K562 (cell line): ENCODE results near the gene CALM3. TPM values are rescaled to one million over a fixed set of nuclear protein-coding genes. Genes with fewer than 3 reads are reported as not detected.
"Not testable (repeated sequence)": the region's sequence is repeated elsewhere in the genome, so short reads cannot be mapped to it uniquely, and the experiment has no call there.

Experiments used
- ATAC-seq: fragments of 200-7000 bp; cut with Tn5 transposase; 3 replicates; pipeline ENCODE4 v1.9.1; 2020; ENCODE audit warnings: moderate library complexity
- BruUV-seq: library from RNA; stranded (reverse); fragments of 400-500 nt; replicated peaks from 2 replicates; lab custom pipeline; 2021; lab: Mats Ljungman, UMichigan
- CTCF ChIA-PET: fragments of 300-600 bp; formaldehyde crosslinking; extraction: SDS; loops from one replicate; lab custom pipeline; 2021; ENCODE audit warnings: low intra/inter-chr PET ratio; lab: Yijun Ruan, JAX
- POLR2A ChIA-PET: fragments of 300-600, 350-650 bp; sonication (Branson Sonifier 250); formaldehyde crosslinking; extraction: SDS; loops from one replicate; lab custom pipeline; 2021; ENCODE audit warnings: antibody characterized with exemption, inconsistent platforms; lab: Yijun Ruan, JAX
- DNase-seq, 4 experiments: peaks; one replicate each; pipeline versions ENCODE4 v3.0.0 to v3.0.0-alpha.2; 2011 to 2018; ENCODE audit warnings: low spot score in 3 of 4, mixed read lengths in 3 of 4; ENCODE audit errors: extremely low read depth in 1 of 4
- FAIRE-seq: peaks from 2 replicates; lab custom pipeline; 2011; peaks lifted over from hg19 to GRCh38; lab: Jason Lieb, UNC
- H2AFZ ChIP-seq: 2 replicates; pipeline ENCODE4 v1.6.0; 2011; ENCODE audit warnings: low read depth, low read length, control low read depth, inconsistent platforms
- H3K27ac ChIP-seq: fragments of 200-600 bp; 3 replicates; pipeline ENCODE4 v1.8.0; 2011; ENCODE audit warnings: low read depth, mild to moderate bottlenecking, control low read depth, inconsistent platforms, low read length, moderate library complexity, mixed read lengths; ENCODE audit errors: extremely low read depth
- H3K27me3 ChIP-seq, 2 experiments: fragments of 300-600 bp in 1 of 2; 2 replicates in 1 of 2; 3 replicates in 1 of 2; pipeline versions ENCODE4 v1.6.0 to v1.8.0; 2011; ENCODE audit warnings: inconsistent platforms in 2 of 2, low read length in 2 of 2, mild to moderate bottlenecking in 1 of 2, mixed read lengths in 1 of 2, moderate library complexity in 1 of 2; ENCODE audit not compliant: control insufficient read depth in 2 of 2, insufficient read depth in 2 of 2
- H3K36me3 ChIP-seq: fragments of 300-600 bp; 3 replicates; pipeline ENCODE4 v1.8.0; 2011; ENCODE audit warnings: mild to moderate bottlenecking, low read length, inconsistent platforms; ENCODE audit not compliant: control insufficient read depth, insufficient read depth
- H3K4me1 ChIP-seq, 2 experiments: fragments of 200-600 bp in 1 of 2; replicated peaks in 1 of 2; 2 replicates in 1 of 2; 3 replicates in 1 of 2; pipeline versions ENCODE4 v1.5.1 to v1.8.0; 2011; ENCODE audit warnings: inconsistent platforms in 2 of 2, low read length in 2 of 2, mild to moderate bottlenecking in 1 of 2, mixed read lengths in 1 of 2, moderate library complexity in 1 of 2; ENCODE audit not compliant: control insufficient read depth in 2 of 2, insufficient read depth in 2 of 2
- H3K4me2 ChIP-seq: 2 replicates; pipeline ENCODE4 v1.6.1; 2011; ENCODE audit warnings: low read length, control low read depth, inconsistent platforms, mixed read lengths; ENCODE audit not compliant: insufficient read depth
- H3K4me3 ChIP-seq: fragments of 200-600 bp; sonication (generic), shearing (Covaris generic); 2 replicates; pipeline ENCODE4 v1.5.1; 2016; ENCODE audit warnings: control low read depth, inconsistent platforms
- H3K79me2 ChIP-seq: fragments of 200-600 bp; 3 replicates; pipeline ENCODE4 v1.8.0; 2011; ENCODE audit warnings: low read length, inconsistent platforms; ENCODE audit not compliant: control insufficient read depth, insufficient read depth
- H3K9ac ChIP-seq, 2 experiments: 2 replicates each; pipeline versions ENCODE4 v1.6.0 to v1.6.1; 2011; ENCODE audit warnings: low read depth in 2 of 2, low read length in 2 of 2, control low read depth in 1 of 2, inconsistent platforms in 1 of 2, mild to moderate bottlenecking in 1 of 2, mixed read lengths in 1 of 2; ENCODE audit not compliant: insufficient read depth in 1 of 2
- H3K9me1 ChIP-seq: one replicate; pipeline ENCODE4 v1.6.0; 2011; ENCODE audit warnings: inconsistent platforms, mild to moderate bottlenecking, low read length, moderate library complexity; ENCODE audit not compliant: control insufficient read depth, insufficient read depth
- H3K9me3 ChIP-seq: replicated peaks from 2 replicates; pipeline ENCODE4 v1.5.1; 2011; ENCODE audit warnings: low read depth, low read length, inconsistent platforms; ENCODE audit not compliant: control insufficient read depth, insufficient read depth
- H4K20me1 ChIP-seq: replicated peaks from 2 replicates; pipeline ENCODE4 v1.6.1; 2011; ENCODE audit warnings: low read length, inconsistent platforms, mixed read lengths; ENCODE audit not compliant: control insufficient read depth, insufficient read depth
- CHD2 ChIP-seq: IDR thresholded peaks from 2 replicates; pipeline ENCODE4 v1.6.1; 2011; ENCODE audit warnings: low read depth, low read length
- ZBTB40 ChIP-seq, 2 experiments: fragments of 450-650 bp in 1 of 2; sonication (generic) in 1 of 2; formaldehyde crosslinking in 1 of 2; IDR thresholded peaks; 2 replicates each; pipeline versions ENCODE4 v1.7.1 to v1.9.0; 2016 to 2022; ENCODE audit warnings: inconsistent platforms in 1 of 2, mild to moderate bottlenecking in 1 of 2, missing genetic modification reagents in 1 of 2
- WGBS: fragments of 100-300 bp; shearing (Covaris generic); methylation state at CpG from one replicate; pipeline ENCODE4 v1.1.6; 2016; ENCODE audit warnings: low coverage, mixed read lengths; ENCODE audit not compliant: insufficient coverage; ENCODE audit errors: missing lambda C conversion rate; 5-methylcytosine and 5-hydroxymethylcytosine counted together
- in situ Hi-C: fragments of 300-500 bp; cut with MboI; formaldehyde crosslinking; loops from 4 replicates; pipeline ENCODE4 v1.15.0; 2018; ENCODE audit warnings: inconsistent platforms, mixed read lengths
- intact Hi-C: fragments of 100-400 bp; cut with micrococcal nuclease; formaldehyde crosslinking; loops from 2 replicates; pipeline ENCODE4 v1.14.2; 2022
- polyA plus RNA-seq, 8 experiments: library from polyadenylated mRNA; depleted of rRNA in 4 of 8; stranded (reverse) in 5 of 8; unstranded in 3 of 8; fragments of >200 nt; fragmentation: Nextera tagmentation in 2 of 8; fragmentation: Illumina TruSeq in 1 of 8; extraction: Ambion mirVana in 2 of 8; extraction: Trizol in 1 of 8; gene quantifications; 2 replicates each; pipeline versions ENCODE4 v1.2.1 to v1.2.3, GENCODE V29; 2011 to 2014; ENCODE audit warnings: inconsistent platforms in 1 of 8, missing spikeins in 1 of 8
- total RNA-seq, 7 experiments: library from RNA; depleted of rRNA in 6 of 7; stranded (reverse); fragments of >200 nt in 6 of 7; fragmentation: Illumina TruSeq in 2 of 7; extraction: Trizol in 2 of 7; gene quantifications; 2 replicates each; pipeline versions ENCODE4 v1.2.1 to v1.2.3, GENCODE V29; 2011 to 2021; ENCODE audit warnings: low replicate concordance in 1 of 7

CALM3 gene
- total and polyA plus RNA-seq, 9 of the 15 experiments (the other 6 are each of a cell fraction or from before 2014, with no cell fraction given) = 34.6 to 350 (median 156) TPM

GRCh38 chr19:46559675-46560074, 41.5 kb upstream of the CALM3 start:
- H3K4me1 ChIP-seq; H3K27ac ChIP-seq; H4K20me1 ChIP-seq; H3K79me2 ChIP-seq; H3K9ac ChIP-seq; H3K9me1 ChIP-seq; H3K27me3 ChIP-seq; H3K4me3 ChIP-seq; H3K9me3 ChIP-seq; H2AFZ ChIP-seq; ATAC-seq; FAIRE-seq; in situ Hi-C loops; intact Hi-C loops; H3K36me3 ChIP-seq; DNase-seq; BruUV-seq; CTCF ChIA-PET; H3K4me2 ChIP-seq; TF ChIP-seq ZBTB40 (CRISPR knock-in tag; IDR thresholded peaks at IDR 0.05): not testable (repeated sequence)
- 16% methylated on average over 6 of the region's 8 CpGs for WGBS
- peak; percentile 66; the same call in 1 of the 2 replicates for TF ChIP-seq CHD2
- TF ChIP-seq ZBTB40 (IDR thresholded peaks at IDR 0.05) = peak; percentile 79
- POLR2A ChIA-PET = interaction anchor here (0.7 to 0.8 kb wide), 2 partner anchors 12 to 852 kb away, joined by 3 read pairs; no protein-coding TSS in a partner anchor
